Ovary (tissue), 9 donors: ENCODE measurements around the gene LAMA1. TPM values are rescaled to one million over a fixed set of nuclear protein-coding genes. Genes with fewer than 3 reads are reported as not detected.

Experiments used
- DNase-seq, 5 donors: peaks; one replicate each; pipeline ENCODE4 v3.0.0-alpha.2; 2019 to 2020
- H3K27ac ChIP-seq, 2 donors: fragments of 200-600 bp; one replicate each; pipeline versions ENCODE4 v1.5.1 to v1.8.0; 2019 to 2022
- H3K27me3 ChIP-seq: fragments of 200-600 bp; one replicate; pipeline ENCODE4 v1.8.0; 2022
- H3K36me3 ChIP-seq: fragments of 200-600 bp; sonication (generic); one replicate; pipeline ENCODE4 v1.5.1; 2019
- H3K4me1 ChIP-seq: one replicate; pipeline ENCODE4 v1.8.1; 2013; ENCODE audit warnings: mild to moderate bottlenecking, moderate library complexity; ENCODE audit not compliant: insufficient read depth
- H3K4me3 ChIP-seq: fragments of 200-600 bp; sonication (generic); one replicate; pipeline ENCODE4 v1.5.1; 2017
- H3K9me3 ChIP-seq, 2 donors: fragments of 200-600 bp in 1 of 2; sonication (generic) in 1 of 2; one replicate each; pipeline versions ENCODE4 v1.5.1 to v1.8.1; 2013 to 2019; ENCODE audit warnings: mild to moderate bottlenecking in 1 of 2, moderate library complexity in 1 of 2
- CTCF ChIP-seq, 3 donors: fragments of 450-650 bp in 2 of 3; fragments of 200-600 bp in 1 of 3; IDR thresholded peaks; one replicate each; pipeline versions ENCODE4 v1.5.1 to v1.8.0; 2016 to 2022; ENCODE audit warnings: antibody characterized with exemption in 3 of 3, mild to moderate bottlenecking in 1 of 3
- EP300 ChIP-seq: sonication (generic); formaldehyde crosslinking; IDR thresholded peaks from one replicate; pipeline ENCODE4 v1.6.1; 2017; ENCODE audit warnings: antibody characterized with exemption
- POLR2A ChIP-seq: fragments of 450-650 bp; IDR thresholded peaks from one replicate; pipeline ENCODE4 v1.6.1; 2017; ENCODE audit warnings: antibody characterized with exemption, mild to moderate bottlenecking, moderate library complexity
- WGBS, 3 donors: extraction: QIAGEN DNeasy Blood & Tissue Kit in 1 of 3; methylation state at CpG; one replicate each; pipeline versions ENCODE4 v1.1.5 to v1.1.7; 2013 to 2017; 5-methylcytosine and 5-hydroxymethylcytosine counted together
- intact Hi-C, 4 donors: fragments of 100-400 bp; cut with DNase I; formaldehyde crosslinking; loops; one replicate each; pipeline versions ENCODE4 v1.11.0 to v1.15.1; 2022 to 2023
- polyA plus RNA-seq, 2 donors: library from polyadenylated mRNA; stranded (reverse); fragments of 200-250 nt in 1 of 2; fragments of 350-450 nt in 1 of 2; fragmentation: Illumina TruSeq in 1 of 2; extraction: RNeasy Lipid Tissue Mini Kit (QIAGEN cat#74804) in 1 of 2; gene quantifications; one replicate each; pipeline ENCODE4 v1.2.3, GENCODE V29; 2013 to 2014
- total RNA-seq, 7 donors: library from RNA; depleted of rRNA in 2 of 7; stranded (reverse); fragments of >200 nt in 2 of 7; fragmentation: NEBNext Ultra II Directional in 3 of 7; extraction: Animal tissue kit (Norgen Biotek cat#: 25700) in 3 of 7; gene quantifications; one replicate each; pipeline versions ENCODE4 v1.1.0 to v1.2.4, GENCODE V29; 2016 to 2023
- donor health status: DM: no; HTN: no; CAD: no; lungs with moderate emphysema.
- donor health status: DM: no; HTN: no; CAD: no.
- donor health status: Bipolar disorder and iron deficiency.
- donor health status: DM: yes; HTN: yes; CAD: no.
- donor health status: DM: no; HTN: no; CAD: no.
- donor health status: DM: yes; HTN: yes; CAD: no.

Gene LAMA1
- total and polyA plus RNA-seq, 9 donors = 1.1 to 10.8 (median 3.8) TPM

GRCh38 chr18:7066965-7067555, 50.5 kb downstream of the LAMA1 start:
- no peaks in the 10 kb centered on the region for H3K4me1 ChIP-seq
- H3K36me3 ChIP-seq = no peaks in the 10 kb centered on the region
- no peaks in the 10 kb centered on the region for H3K9me3 ChIP-seq
- no peak overlapping the region for H3K27ac ChIP-seq
- TF ChIP-seq EP300 (no peak), POLR2A (no peak), CTCF (IDR thresholded peaks at IDR 0.05) (no peak)
- 56 to 73% (median 67%) methylated on average over 4 of the region's 4 CpGs for WGBS, 3 donors
- H3K4me3 ChIP-seq = no peak overlapping the region
- intact Hi-C loops = loop anchor here in 2 of 4 donors (10.0 kb wide), 2 partner anchors 48 to 888 kb away; partner anchors contain the start of gene LAMA1 (in 1 of the 2)
- no peak for DNase-seq
- H3K27me3 ChIP-seq = no peaks in the 10 kb centered on the region

GRCh38 chr18:7065736-7066135, 51.9 kb downstream of the LAMA1 start:
- Histone ChIP-seq H3K4me1 (no peaks in the 10 kb centered on the region), H3K27ac (no peak overlapping the region), H3K9me3 (no peaks in the 10 kb centered on the region), H3K4me3 (no peak overlapping the region), H3K36me3 (no peaks in the 10 kb centered on the region), H3K27me3 (no peaks in the 10 kb centered on the region)
- DNase-seq = no peak
- 94 to 95% (median 95%) methylated on average over 5 of the region's 5 CpGs for WGBS, 3 donors
- intact Hi-C loops = loop anchor here in 2 of 4 donors (10.0 kb wide), 2 partner anchors 49 to 889 kb away; partner anchors contain the start of gene LAMA1 (in 1 of the 2)
- TF ChIP-seq EP300 (no peak), POLR2A (no peak), CTCF (IDR thresholded peaks at IDR 0.05) (no peak)

GRCh38 chr18:7064346-7064745, 53.3 kb downstream of the LAMA1 start:
- WGBS, 3 donors = 46 to 56% (median 53%) methylated on average over 3 of the region's 3 CpGs
- H3K9me3 ChIP-seq = no peaks in the 10 kb centered on the region
- DNase-seq = no peak
- H3K27ac ChIP-seq = no peak overlapping the region
- intact Hi-C loops = loop anchor here in 2 of 4 donors (10.0 kb wide), 2 partner anchors 50 to 890 kb away; partner anchors contain the start of gene LAMA1 (in 1 of the 2)
- no peaks in the 10 kb centered on the region for H3K36me3 ChIP-seq
- H3K4me1 ChIP-seq = no peaks in the 10 kb centered on the region
- no peak overlapping the region for H3K4me3 ChIP-seq
- TF ChIP-seq EP300 = no peak
- TF ChIP-seq CTCF (IDR thresholded peaks at IDR 0.05) = no peak
- no peak for TF ChIP-seq POLR2A
- no peaks in the 10 kb centered on the region for H3K27me3 ChIP-seq

GRCh38 chr18:7062811-7063210, 54.8 kb downstream of the LAMA1 start:
- no peaks in the 10 kb centered on the region for H3K36me3 ChIP-seq
- no peak for DNase-seq
- 90 to 94% (median 92%) methylated on average over 5 of the region's 5 CpGs for WGBS, 3 donors
- no peaks in the 10 kb centered on the region for H3K9me3 ChIP-seq
- H3K4me1 ChIP-seq = no peaks in the 10 kb centered on the region
- TF ChIP-seq CTCF (IDR thresholded peaks at IDR 0.05) (no peak), POLR2A (no peak), EP300 (no peak)
- no peak overlapping the region for H3K27ac ChIP-seq
- intact Hi-C loops = loop anchor here in 2 of 4 donors (10.0 kb wide), 2 partner anchors 52 to 892 kb away; partner anchors contain the start of gene LAMA1 (in 1 of the 2)
- H3K27me3 ChIP-seq = no peaks in the 10 kb centered on the region
- no peak overlapping the region for H3K4me3 ChIP-seq
